Neural crest cell (in vitro differentiated cells): ENCODE measurements around the gene MATR3. TPM values are rescaled to one million over a fixed set of nuclear protein-coding genes. Genes with fewer than 3 reads are reported as not detected.

Experiments
- DNase-seq: peaks from one replicate; pipeline ENCODE4 v3.0.0; 2021; ENCODE audit warnings: low read depth, mixed read lengths, low spot score
- H3K27ac Mint-ChIP-seq: one replicate; pipeline ENCODE4 v1.8.0; 2021; ENCODE audit warnings: mild to moderate bottlenecking, mixed read lengths; ENCODE audit not compliant: unreplicated experiment
- H3K27me3 Mint-ChIP-seq: 2 replicates; pipeline ENCODE4 v1.8.0; 2021; ENCODE audit warnings: low read depth, mild to moderate bottlenecking, mixed read lengths
- H3K36me3 Mint-ChIP-seq: 2 replicates; pipeline ENCODE4 v1.8.0; 2021; ENCODE audit warnings: low read depth, mild to moderate bottlenecking, mixed read lengths
- H3K4me1 Mint-ChIP-seq: 2 replicates; pipeline ENCODE4 v1.8.0; 2021; ENCODE audit warnings: mixed read lengths
- H3K4me3 Mint-ChIP-seq: one replicate; pipeline ENCODE4 v1.8.0; 2021; ENCODE audit warnings: mild to moderate bottlenecking, mixed read lengths
- H3K9me3 Mint-ChIP-seq: 2 replicates; pipeline ENCODE4 v1.8.0; 2021; ENCODE audit warnings: mixed read lengths
- long read RNA-seq: library from polyadenylated mRNA; unstranded; transcript quantifications from one replicate; pipeline ENCODE4 v2.0.0, GENCODE V29; 2020
- total RNA-seq: library from RNA; stranded (reverse); gene quantifications from 2 replicates; pipeline ENCODE4 v1.2.1, GENCODE V29; 2021
- TF ChIP-seq, protein P1 (sequence below): fragments of 200-600 bp; sonication (generic); conservative IDR thresholded peaks from 2 replicates; pipeline ENCODE4 v1.5.0; 2021; ENCODE audit warnings: antibody characterized with exemption, mild to moderate bottlenecking

The MATR3 gene, protein sequence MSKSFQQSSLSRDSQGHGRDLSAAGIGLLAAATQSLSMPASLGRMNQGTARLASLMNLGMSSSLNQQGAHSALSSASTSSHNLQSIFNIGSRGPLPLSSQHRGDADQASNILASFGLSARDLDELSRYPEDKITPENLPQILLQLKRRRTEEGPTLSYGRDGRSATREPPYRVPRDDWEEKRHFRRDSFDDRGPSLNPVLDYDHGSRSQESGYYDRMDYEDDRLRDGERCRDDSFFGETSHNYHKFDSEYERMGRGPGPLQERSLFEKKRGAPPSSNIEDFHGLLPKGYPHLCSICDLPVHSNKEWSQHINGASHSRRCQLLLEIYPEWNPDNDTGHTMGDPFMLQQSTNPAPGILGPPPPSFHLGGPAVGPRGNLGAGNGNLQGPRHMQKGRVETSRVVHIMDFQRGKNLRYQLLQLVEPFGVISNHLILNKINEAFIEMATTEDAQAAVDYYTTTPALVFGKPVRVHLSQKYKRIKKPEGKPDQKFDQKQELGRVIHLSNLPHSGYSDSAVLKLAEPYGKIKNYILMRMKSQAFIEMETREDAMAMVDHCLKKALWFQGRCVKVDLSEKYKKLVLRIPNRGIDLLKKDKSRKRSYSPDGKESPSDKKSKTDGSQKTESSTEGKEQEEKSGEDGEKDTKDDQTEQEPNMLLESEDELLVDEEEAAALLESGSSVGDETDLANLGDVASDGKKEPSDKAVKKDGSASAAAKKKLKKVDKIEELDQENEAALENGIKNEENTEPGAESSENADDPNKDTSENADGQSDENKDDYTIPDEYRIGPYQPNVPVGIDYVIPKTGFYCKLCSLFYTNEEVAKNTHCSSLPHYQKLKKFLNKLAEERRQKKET
- 321 and 329 TPM in 2 replicates for total RNA-seq
- long read RNA-seq, full-length matches to known transcripts, result 686 of 1,810 reads
- long read RNA-seq, partial matches to known transcripts, result 956 of 1,810 reads
- long read RNA-seq, other reads (novel, unspliced or antisense), result 168 of 1,810 reads

DNA sequence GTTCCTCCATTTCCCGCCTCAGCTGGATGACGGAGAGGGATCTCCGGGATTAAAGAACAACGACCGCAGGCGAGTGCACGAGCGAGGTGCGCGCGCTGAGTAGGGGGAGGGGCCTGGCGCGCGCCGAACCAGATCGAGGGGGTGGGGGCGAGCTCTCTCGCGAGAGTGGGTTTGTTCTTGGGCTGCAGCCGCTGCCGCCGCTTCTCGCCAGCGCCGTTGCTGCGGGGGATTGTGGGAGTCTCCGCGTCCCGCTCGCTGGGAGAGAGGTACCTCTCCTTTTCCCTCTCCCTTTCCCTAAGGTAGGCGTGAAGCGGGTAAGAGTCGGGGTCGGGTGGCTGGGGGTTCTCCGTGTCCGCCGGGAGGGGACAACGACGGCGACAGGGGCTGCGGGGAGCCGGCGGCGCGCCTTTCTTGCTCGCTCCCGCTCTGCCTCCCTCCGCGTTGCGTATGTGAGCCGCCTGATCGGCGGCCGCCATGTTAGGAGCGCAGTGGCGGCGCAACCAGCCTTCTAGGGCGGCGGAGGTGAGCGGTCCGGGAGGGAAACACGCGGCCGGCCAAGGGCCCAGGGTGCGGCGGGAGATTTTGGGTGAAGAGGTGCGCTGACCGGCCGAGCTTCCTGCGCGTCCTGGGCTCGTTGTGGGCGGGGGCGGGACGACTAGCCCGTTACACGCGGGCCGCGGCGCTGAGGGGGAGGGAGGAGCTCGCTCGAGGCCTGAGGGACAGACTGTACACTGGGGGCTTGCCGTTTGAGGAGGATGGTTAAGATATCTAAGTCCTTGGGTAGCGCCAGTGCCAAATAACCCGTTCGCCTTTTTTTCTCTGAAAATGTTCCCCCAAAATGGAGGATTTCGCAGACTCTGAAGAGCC is at the start of gene MATR3:
Gene MATR3 (plus strand): TSS at position 234 of the 867 bp plus-strand sequence. CDS start 13,676 bp downstream, outside the sequence.
- DNase-seq, result peak; percentile 94
- H3K4me3 Mint-ChIP-seq, result peak within 1 kb of the TSS; percentile 99
- H3K9me3 Mint-ChIP-seq, result no peaks in the 10 kb centered on the region
- peaks cover 11% of the 10 kb centered on the region for H3K36me3 Mint-ChIP-seq
- TF ChIP-seq, protein P1, sequence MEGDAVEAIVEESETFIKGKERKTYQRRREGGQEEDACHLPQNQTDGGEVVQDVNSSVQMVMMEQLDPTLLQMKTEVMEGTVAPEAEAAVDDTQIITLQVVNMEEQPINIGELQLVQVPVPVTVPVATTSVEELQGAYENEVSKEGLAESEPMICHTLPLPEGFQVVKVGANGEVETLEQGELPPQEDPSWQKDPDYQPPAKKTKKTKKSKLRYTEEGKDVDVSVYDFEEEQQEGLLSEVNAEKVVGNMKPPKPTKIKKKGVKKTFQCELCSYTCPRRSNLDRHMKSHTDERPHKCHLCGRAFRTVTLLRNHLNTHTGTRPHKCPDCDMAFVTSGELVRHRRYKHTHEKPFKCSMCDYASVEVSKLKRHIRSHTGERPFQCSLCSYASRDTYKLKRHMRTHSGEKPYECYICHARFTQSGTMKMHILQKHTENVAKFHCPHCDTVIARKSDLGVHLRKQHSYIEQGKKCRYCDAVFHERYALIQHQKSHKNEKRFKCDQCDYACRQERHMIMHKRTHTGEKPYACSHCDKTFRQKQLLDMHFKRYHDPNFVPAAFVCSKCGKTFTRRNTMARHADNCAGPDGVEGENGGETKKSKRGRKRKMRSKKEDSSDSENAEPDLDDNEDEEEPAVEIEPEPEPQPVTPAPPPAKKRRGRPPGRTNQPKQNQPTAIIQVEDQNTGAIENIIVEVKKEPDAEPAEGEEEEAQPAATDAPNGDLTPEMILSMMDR, result no peak
- peaks cover 13% of the 10 kb centered on the region for H3K27me3 Mint-ChIP-seq
- H3K4me1 Mint-ChIP-seq, result peaks cover 38% of the 10 kb centered on the region
- peak within 1 kb of the TSS; percentile 100 for H3K27ac Mint-ChIP-seq

DNA sequence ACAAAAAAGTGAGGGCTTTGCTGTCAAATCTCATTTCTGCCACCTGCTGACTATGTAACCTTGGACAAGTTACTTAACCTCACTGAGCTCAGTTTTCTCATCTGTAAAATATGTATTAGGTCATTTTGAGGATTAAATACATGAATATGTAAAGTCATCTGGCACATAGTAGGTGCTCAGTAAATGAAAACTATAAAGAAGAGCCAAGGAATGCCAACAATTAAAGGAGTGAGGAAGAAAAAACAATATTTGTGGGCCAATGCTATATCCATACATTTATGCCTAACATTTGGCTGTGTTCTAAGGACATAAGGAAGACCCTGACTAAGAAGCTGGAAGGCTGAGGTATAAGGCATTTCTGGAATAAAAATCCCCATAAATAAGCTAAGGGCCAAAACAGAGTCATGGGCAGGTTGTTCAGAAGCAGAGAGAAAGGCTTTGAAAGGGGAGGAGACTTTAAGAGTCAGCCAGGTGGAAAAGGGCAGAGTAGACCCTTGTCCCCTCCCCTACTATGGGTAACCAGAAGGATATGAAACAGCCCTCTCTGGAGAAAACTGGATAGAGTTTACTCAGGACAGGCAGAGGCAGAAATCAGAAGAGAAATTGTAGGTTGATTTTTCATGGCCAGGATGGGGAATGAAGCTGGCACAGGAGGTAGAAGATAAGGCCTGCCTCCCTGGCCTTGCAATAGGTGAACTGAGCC is 47.8 kb upstream of the MATR3 start:
- H3K4me1 Mint-ChIP-seq, result peaks cover 16% of the 10 kb centered on the region
- H3K36me3 Mint-ChIP-seq, result no peaks in the 10 kb centered on the region
- no peak for DNase-seq
- TF ChIP-seq, protein P1, result no peak
- H3K4me3 Mint-ChIP-seq, result no peak overlapping the region
- H3K27ac Mint-ChIP-seq, result no peak overlapping the region
- H3K27me3 Mint-ChIP-seq, result peaks cover 3% of the 10 kb centered on the region
- H3K9me3 Mint-ChIP-seq, result no peaks in the 10 kb centered on the region

DNA sequence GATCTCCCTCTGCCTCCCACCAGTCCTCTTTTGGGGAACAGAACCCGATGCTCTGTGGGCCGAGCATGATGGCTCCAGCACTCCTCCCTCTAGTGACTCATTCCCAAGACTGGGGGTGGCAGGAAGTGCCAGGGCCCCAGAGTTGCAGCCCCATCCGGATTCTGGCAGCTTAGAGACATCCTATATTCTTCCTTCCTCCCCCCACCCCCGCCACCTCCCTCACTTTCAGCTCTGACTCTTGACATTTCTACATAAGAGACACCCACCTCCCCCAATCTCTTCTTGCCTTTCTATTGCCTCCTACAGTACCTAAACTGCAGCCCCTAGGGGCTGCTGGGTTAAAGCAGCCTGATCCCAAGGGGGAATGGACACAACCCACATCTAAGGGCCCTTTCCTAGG is 47.1 kb upstream of the MATR3 start:
- peaks cover 16% of the 10 kb centered on the region for H3K4me1 Mint-ChIP-seq
- no peaks in the 10 kb centered on the region for H3K9me3 Mint-ChIP-seq
- no peaks in the 10 kb centered on the region for H3K36me3 Mint-ChIP-seq
- H3K4me3 Mint-ChIP-seq, result no peak overlapping the region
- TF ChIP-seq, protein P1, result no peak
- H3K27ac Mint-ChIP-seq, result no peak overlapping the region
- peaks cover 3% of the 10 kb centered on the region for H3K27me3 Mint-ChIP-seq
- DNase-seq, result no peak

DNA sequence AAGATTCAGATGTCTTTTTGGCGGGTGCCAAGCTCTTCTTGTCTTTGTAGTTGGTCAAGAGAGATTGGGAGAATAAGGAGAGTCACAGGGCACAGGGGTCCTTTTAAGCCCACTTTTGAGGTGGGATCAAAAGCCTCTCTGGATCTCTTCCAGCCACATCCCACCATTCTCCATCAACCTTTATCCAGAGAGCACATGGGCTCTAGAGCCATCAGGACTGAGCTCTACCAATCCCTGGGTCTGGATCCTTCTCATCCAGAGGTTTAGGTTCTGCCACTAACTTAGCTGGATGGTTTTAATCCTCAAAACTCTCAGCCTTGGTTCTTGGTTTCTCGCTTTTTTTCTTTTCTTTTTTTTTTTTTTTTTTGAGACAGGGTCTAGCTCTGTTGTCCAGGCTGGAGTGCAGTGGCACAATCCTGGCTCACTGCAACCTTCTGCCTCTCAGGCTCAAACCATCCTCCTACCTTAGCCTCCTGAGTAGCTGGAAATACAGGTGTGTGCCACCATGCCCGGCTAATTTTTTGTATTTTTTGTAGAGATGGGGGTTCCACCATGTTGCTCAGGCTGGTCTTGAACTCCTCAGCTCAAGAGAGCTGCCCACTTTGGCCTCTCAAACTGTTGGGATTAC is 44.6 kb upstream of the MATR3 start:
- H3K4me3 Mint-ChIP-seq, result no peak overlapping the region
- no peaks in the 10 kb centered on the region for H3K9me3 Mint-ChIP-seq
- no peak for DNase-seq

More for the DNA sequence above, 44.6 kb upstream of the MATR3 start:
- Mint-ChIP-seq H3K36me3 (no peaks in the 10 kb centered on the region), H3K27me3 (no peaks in the 10 kb centered on the region), H3K4me1 (peaks cover 16% of the 10 kb centered on the region), H3K27ac (no peak overlapping the region)
- TF ChIP-seq, protein P1, result no peak
